HepG2 (cell line): Measurements from ENCODE around the gene SPTSSB. TPM values are rescaled to one million over a fixed set of nuclear protein-coding genes. Genes with fewer than 3 reads are reported as not detected.

Experiments
- ATAC-seq: fragments of 200-7000 bp; cut with Tn5 transposase; 3 replicates; pipeline ENCODE4 v1.9.1; 2020; ENCODE audit warnings: mild to moderate bottlenecking, moderate library complexity
- BruUV-seq: library from RNA; stranded (reverse); fragments of 400-500 nt; replicated peaks from 2 replicates; lab custom pipeline; 2021; lab: Mats Ljungman, UMichigan
- CTCF ChIA-PET: fragments of 300-600 bp; formaldehyde crosslinking; extraction: SDS; loops from one replicate; lab custom pipeline; 2021; ENCODE audit warnings: low total read pairs, inconsistent platforms, low intra/inter-chr PET ratio; lab: Yijun Ruan, JAX
- POLR2A ChIA-PET: fragments of 350-600 bp; sonication (Branson Sonifier 250); formaldehyde crosslinking; loops from one replicate; lab custom pipeline; 2020; ENCODE audit warnings: antibody characterized with exemption, inconsistent platforms; lab: Yijun Ruan, JAX
- DNase-seq: peaks from one replicate; pipeline ENCODE4 v3.0.0-alpha.2; 2015; ENCODE audit warnings: low spot score
- FAIRE-seq: peaks from 3 replicates; lab custom pipeline; 2011; peaks lifted over from hg19 to GRCh38; lab: Jason Lieb, UNC
- H2AFZ ChIP-seq: one replicate; pipeline ENCODE4 v1.6.1; 2011; ENCODE audit warnings: low read length, inconsistent platforms
- H3K27ac ChIP-seq: fragments of 300-600 bp; 3 replicates; pipeline ENCODE4 v1.8.0; 2011; ENCODE audit warnings: mixed run types, mild to moderate bottlenecking, mixed read lengths, low read length, inconsistent platforms; ENCODE audit not compliant: insufficient read depth; ENCODE audit errors: extremely low read length
- H3K27me3 ChIP-seq, 2 experiments: fragments of 200-600 bp in 1 of 2; 2 replicates in 1 of 2; 3 replicates in 1 of 2; pipeline versions ENCODE4 v1.6.0 to v1.8.0; 2011; ENCODE audit warnings: low read length in 2 of 2, mild to moderate bottlenecking in 2 of 2, moderate library complexity in 2 of 2, inconsistent platforms in 1 of 2; ENCODE audit not compliant: insufficient read depth in 2 of 2, control insufficient read depth in 1 of 2
- H3K36me3 ChIP-seq, 2 experiments: fragments of 200-600 bp in 1 of 2; replicated peaks in 1 of 2; 2 replicates in 1 of 2; 3 replicates in 1 of 2; pipeline versions ENCODE4 v1.5.1 to v1.8.0; 2011; ENCODE audit warnings: low read length in 2 of 2, inconsistent platforms in 1 of 2; ENCODE audit not compliant: insufficient read depth in 2 of 2, control insufficient read depth in 1 of 2
- H3K4me1 ChIP-seq: 2 replicates; pipeline ENCODE4 v1.5.1; 2012; ENCODE audit warnings: low read length, inconsistent platforms; ENCODE audit not compliant: insufficient read depth
- H3K4me2 ChIP-seq: 2 replicates; pipeline ENCODE4 v1.6.0; 2011; ENCODE audit warnings: low read depth, low read length, inconsistent platforms
- H3K4me3 ChIP-seq, 3 experiments: fragments of 200-600 bp in 1 of 3; sonication (generic), shearing (Covaris generic) in 1 of 3; replicated peaks in 1 of 3; 2 replicates each; pipeline ENCODE4 v1.5.1; 2011 to 2016; ENCODE audit warnings: low read length in 3 of 3, inconsistent platforms in 2 of 3, low read depth in 2 of 3, mild to moderate bottlenecking in 2 of 3, control low read depth in 1 of 3, mixed read lengths in 1 of 3; ENCODE audit not compliant: insufficient read depth in 1 of 3
- H3K79me2 ChIP-seq: one replicate; pipeline ENCODE4 v1.6.1; 2011; ENCODE audit warnings: low read length, inconsistent platforms; ENCODE audit not compliant: insufficient read depth
- H3K9ac ChIP-seq: 2 replicates; pipeline ENCODE4 v1.6.0; 2011; ENCODE audit warnings: mild to moderate bottlenecking, low read depth, low read length, inconsistent platforms; ENCODE audit not compliant: insufficient read depth
- H3K9me3 ChIP-seq: 2 replicates; pipeline ENCODE4 v1.5.1; 2012; ENCODE audit warnings: mild to moderate bottlenecking, low read length
- H4K20me1 ChIP-seq: 2 replicates; pipeline ENCODE4 v1.6.0; 2011; ENCODE audit warnings: inconsistent platforms, mild to moderate bottlenecking, low read length, moderate library complexity; ENCODE audit not compliant: insufficient read depth
- CBX2 ChIP-seq, 2 experiments: fragments of 200-600 bp in 1 of 2; sonication (generic); formaldehyde crosslinking in 1 of 2; IDR thresholded peaks; 2 replicates each; pipeline versions ENCODE4 v1.7.0 to v1.8.1; 2018 to 2022; ENCODE audit warnings: low read depth in 2 of 2, low read length in 1 of 2, mild to moderate bottlenecking in 1 of 2, missing genetic modification reagents in 1 of 2
- GABPA ChIP-seq, 2 experiments: IDR thresholded peaks; 2 replicates each; pipeline ENCODE4 v1.6.1; 2011 to 2016; ENCODE audit warnings: low read depth in 2 of 2, low read length in 1 of 2, missing biosample characterization in 1 of 2, missing genetic modification characterization in 1 of 2
- NR2C2 ChIP-seq: sonication (generic); formaldehyde crosslinking; IDR thresholded peaks from 2 replicates; pipeline ENCODE4 v1.4.0; 2020; ENCODE audit warnings: missing genetic modification reagents, mild to moderate bottlenecking, moderate library complexity, borderline replicate concordance
- SP2 ChIP-seq: sonication (generic); formaldehyde crosslinking; IDR thresholded peaks from 2 replicates; pipeline ENCODE4 v1.5.1; 2020; ENCODE audit warnings: mild to moderate bottlenecking, missing genetic modification reagents
- YY1 ChIP-seq: IDR thresholded peaks from 2 replicates; pipeline ENCODE4 v1.6.1; 2011; ENCODE audit warnings: low read length, low read depth, moderate library complexity, mild to moderate bottlenecking; ENCODE audit not compliant: insufficient read depth, insufficient replicate concordance
- ZBED4 ChIP-seq: sonication (generic); formaldehyde crosslinking; IDR thresholded peaks from 2 replicates; pipeline ENCODE4 v1.4.0; 2020; ENCODE audit warnings: missing genetic modification reagents, borderline replicate concordance
- ZKSCAN1 ChIP-seq: fragments of 150-350 bp; IDR thresholded peaks from 2 replicates; pipeline ENCODE4 v1.6.1; 2014; ENCODE audit warnings: low read length
- ZKSCAN8 ChIP-seq: IDR thresholded peaks from 2 replicates; pipeline ENCODE4 v1.6.1; 2016; ENCODE audit warnings: borderline replicate concordance, missing genetic modification reagents, missing compliant biosample characterization
- ZNF614 ChIP-seq: IDR thresholded peaks from 2 replicates; pipeline ENCODE4 v1.6.1; 2018; ENCODE audit warnings: missing biosample characterization, missing genetic modification reagents, inconsistent platforms, borderline replicate concordance
- in situ Hi-C: cut with HindIII; loops from 2 replicates; pipeline ENCODE4 v1.10.0; 2017; ENCODE audit warnings: low pct_unique_long_range_greater_than_20kb; ENCODE audit not compliant: extremely low pct_ligation_motif_present
- intact Hi-C: fragments of 100-400 bp; cut with micrococcal nuclease; formaldehyde crosslinking; loops from one replicate; pipeline ENCODE4 v1.10.0; 2022; ENCODE audit not compliant: unreplicated experiment
- polyA plus RNA-seq, 8 experiments: library from polyadenylated mRNA; depleted of rRNA in 3 of 8; stranded (reverse) in 7 of 8; unstranded in 1 of 8; fragments of >200 nt; fragmentation: Illumina TruSeq in 4 of 8; extraction: Trizol in 4 of 8; gene quantifications; 2 replicates each; pipeline versions ENCODE4 v1.2.1 to v1.2.3, GENCODE V29; 2011 to 2016; ENCODE audit warnings: low read depth in 4 of 8, missing spikeins in 1 of 8, mixed read lengths in 1 of 8; ENCODE audit not compliant: insufficient read depth in 1 of 8
- total RNA-seq, 5 experiments: library from RNA; depleted of rRNA; stranded (reverse); fragments of >200 nt; fragmentation: Illumina TruSeq; extraction: Trizol; gene quantifications; 2 replicates each; pipeline ENCODE4 v1.2.3, GENCODE V29; 2016; ENCODE audit warnings: low read depth in 1 of 5

The SPTSSB gene
- total and polyA plus RNA-seq, 2 of the 13 experiments (the other 11 are each of a cell fraction or from before 2014, with no cell fraction given): 0.51 to 2.4 TPM

GRCh38 chr3:161389445-161390035 is 18.2 kb upstream of the SPTSSB start (continued):
- TF ChIP-seq GABPA (IDR thresholded peaks at IDR 0.05; ENCODE audit: low read depth, low read length) (no peak), GABPA (CRISPR knock-in tag; IDR thresholded peaks at IDR 0.05; ENCODE audit: low read depth) (no peak), ZNF614 (CRISPR knock-in tag) (no peak)

GRCh38 chr3:161388855-161389254 is 17.5 kb upstream of the SPTSSB start:
- no peak overlapping the region for H3K4me3 ChIP-seq
- ChIA-PET CTCF (no interaction called here), POLR2A (no interaction called here)
- no peak for FAIRE-seq
- H3K36me3 ChIP-seq: no peaks in the 10 kb centered on the region
- no peaks in the 10 kb centered on the region for H3K27me3 ChIP-seq
- no peaks in the 10 kb centered on the region for H4K20me1 ChIP-seq
- no peak overlapping the region for H3K9ac ChIP-seq
- DNase-seq: no peak
- peaks cover 47% of the 10 kb centered on the region for H3K4me1 ChIP-seq
- no peaks in the 10 kb centered on the region for H3K9me3 ChIP-seq
- H3K4me2 ChIP-seq: no peak overlapping the region
- H2AFZ ChIP-seq: no peak overlapping the region
- BruUV-seq: no TSS peak
- in situ Hi-C loops: no loop called here
- ATAC-seq: no peak
- no peaks in the 10 kb centered on the region for H3K79me2 ChIP-seq
- H3K27ac ChIP-seq: no peak overlapping the region
- intact Hi-C loops: no loop called here
- TF ChIP-seq ZKSCAN8 (CRISPR knock-in tag) (no peak), CBX2 (IDR thresholded peaks at IDR 0.05; ENCODE audit: low read depth, low read length) (no peak), CBX2 (CRISPR knock-in tag; IDR thresholded peaks at IDR 0.05; ENCODE audit: low read depth) (no peak), ZKSCAN1 (no peak), SP2 (CRISPR knock-in tag) (no peak), ZBED4 (CRISPR knock-in tag) (no peak), NR2C2 (CRISPR knock-in tag) (no peak), YY1 (no peak)
